ENCODE measurements around the gene PILRA.

GRCh38 chr7:100367676-100368613 lies 5.3 kb upstream of the PILRA start:
- TF ChIP-seq CTCF (IDR thresholded peaks at IDR 0.05) = no peak
- TF ChIP-seq POLR2AphosphoS5 (IDR thresholded peaks at IDR 0.05) = no peak
- TF ChIP-seq POLR2A (IDR thresholded peaks at IDR 0.05) = no peak
- no peak for TF ChIP-seq EP300 (IDR thresholded peaks at IDR 0.05)

Data from suprapubic skin (tissue), 4 donors.